Measurements from ENCODE around the gene NPL. TPM values are rescaled to one million over a fixed set of nuclear protein-coding genes. Genes with fewer than 3 reads are reported as not detected.

The NPL gene
- total RNA-seq, 1 donor from 2014 or later, result 2.3 TPM

GRCh38 chr1:182811975-182812722, 22.6 kb downstream of the NPL start:
- no peak for DNase-seq
- Mint-ChIP-seq H3K27ac (ENCODE audit: unreplicated experiment) (no peak overlapping the region), H3K27me3 (ENCODE audit: unreplicated experiment) (no peaks in the 10 kb centered on the region), H3K4me3 (ENCODE audit: unreplicated experiment) (no peak overlapping the region), H3K9me3 (ENCODE audit: unreplicated experiment) (peaks cover 1% of the 10 kb centered on the region), H3K36me3 (ENCODE audit: unreplicated experiment) (no peaks in the 10 kb centered on the region), H3K4me1 (ENCODE audit: low read depth, unreplicated experiment) (no peaks in the 10 kb centered on the region)
- TF ChIP-seq CTCF (IDR thresholded peaks at IDR 0.05; ENCODE audit: partially characterized antibody, unreplicated experiment), result no peak

GRCh38 chr1:182816863-182817262, 27.3 kb downstream of the NPL start:
- TF ChIP-seq CTCF (IDR thresholded peaks at IDR 0.05; ENCODE audit: partially characterized antibody, unreplicated experiment), result no peak
- H3K27ac Mint-ChIP-seq (ENCODE audit: unreplicated experiment), result no peak overlapping the region
- H3K9me3 Mint-ChIP-seq (ENCODE audit: unreplicated experiment), result no peaks in the 10 kb centered on the region
- no peak for DNase-seq
- H3K4me1 Mint-ChIP-seq (ENCODE audit: low read depth, unreplicated experiment), result no peaks in the 10 kb centered on the region
- H3K4me3 Mint-ChIP-seq (ENCODE audit: unreplicated experiment), result no peak overlapping the region
- no peaks in the 10 kb centered on the region for H3K27me3 Mint-ChIP-seq (ENCODE audit: unreplicated experiment)
- no peaks in the 10 kb centered on the region for H3K36me3 Mint-ChIP-seq (ENCODE audit: unreplicated experiment)

GRCh38 chr1:182817802-182818201, 28.2 kb downstream of the NPL start:
- DNase-seq, result no peak
- Mint-ChIP-seq H3K27ac (ENCODE audit: unreplicated experiment) (no peak overlapping the region), H3K36me3 (ENCODE audit: unreplicated experiment) (no peaks in the 10 kb centered on the region), H3K27me3 (ENCODE audit: unreplicated experiment) (no peaks in the 10 kb centered on the region), H3K4me3 (ENCODE audit: unreplicated experiment) (no peak overlapping the region), H3K9me3 (ENCODE audit: unreplicated experiment) (no peaks in the 10 kb centered on the region), H3K4me1 (ENCODE audit: low read depth, unreplicated experiment) (no peaks in the 10 kb centered on the region)
- no peak for TF ChIP-seq CTCF (IDR thresholded peaks at IDR 0.05; ENCODE audit: partially characterized antibody, unreplicated experiment)

GRCh38 chr1:182823220-182823619, 33.6 kb downstream of the NPL start:
- Mint-ChIP-seq H3K9me3 (ENCODE audit: unreplicated experiment) (no peaks in the 10 kb centered on the region), H3K4me1 (ENCODE audit: low read depth, unreplicated experiment) (no peaks in the 10 kb centered on the region), H3K27ac (ENCODE audit: unreplicated experiment) (no peak overlapping the region), H3K27me3 (ENCODE audit: unreplicated experiment) (no peaks in the 10 kb centered on the region), H3K36me3 (ENCODE audit: unreplicated experiment) (no peaks in the 10 kb centered on the region), H3K4me3 (ENCODE audit: unreplicated experiment) (no peak overlapping the region)
- no peak for TF ChIP-seq CTCF (IDR thresholded peaks at IDR 0.05; ENCODE audit: partially characterized antibody, unreplicated experiment)
- DNase-seq, result no peak

- no peak for DNase-seq
- no peak overlapping the region for H3K27ac Mint-ChIP-seq (ENCODE audit: unreplicated experiment)
- no peaks in the 10 kb centered on the region for H3K9me3 Mint-ChIP-seq (ENCODE audit: unreplicated experiment)
- H3K4me3 Mint-ChIP-seq (ENCODE audit: unreplicated experiment), result no peak overlapping the region
- TF ChIP-seq CTCF (IDR thresholded peaks at IDR 0.05; ENCODE audit: partially characterized antibody, unreplicated experiment), result no peak
- no peaks in the 10 kb centered on the region for H3K4me1 Mint-ChIP-seq (ENCODE audit: low read depth, unreplicated experiment)
- H3K36me3 Mint-ChIP-seq (ENCODE audit: unreplicated experiment), result no peaks in the 10 kb centered on the region
- no peaks in the 10 kb centered on the region for H3K27me3 Mint-ChIP-seq (ENCODE audit: unreplicated experiment)
These were observed 37.3 kb downstream of the NPL start for GRCh38 chr1:182826892-182827291.

Measured in glutamatergic neuron (in vitro differentiated cells).